ENCODE data around the gene CSPG4. TPM values are rescaled to one million over a fixed set of nuclear protein-coding genes. Genes with fewer than 3 reads are reported as not detected.
"Not testable (repeated sequence)": the region's sequence is repeated elsewhere in the genome, so short reads cannot be mapped to it uniquely, and the experiment has no call there.

CSPG4 gene
- total RNA-seq, 2 donors from 2014 or later: 32.6 to 55.6 TPM

DNA sequence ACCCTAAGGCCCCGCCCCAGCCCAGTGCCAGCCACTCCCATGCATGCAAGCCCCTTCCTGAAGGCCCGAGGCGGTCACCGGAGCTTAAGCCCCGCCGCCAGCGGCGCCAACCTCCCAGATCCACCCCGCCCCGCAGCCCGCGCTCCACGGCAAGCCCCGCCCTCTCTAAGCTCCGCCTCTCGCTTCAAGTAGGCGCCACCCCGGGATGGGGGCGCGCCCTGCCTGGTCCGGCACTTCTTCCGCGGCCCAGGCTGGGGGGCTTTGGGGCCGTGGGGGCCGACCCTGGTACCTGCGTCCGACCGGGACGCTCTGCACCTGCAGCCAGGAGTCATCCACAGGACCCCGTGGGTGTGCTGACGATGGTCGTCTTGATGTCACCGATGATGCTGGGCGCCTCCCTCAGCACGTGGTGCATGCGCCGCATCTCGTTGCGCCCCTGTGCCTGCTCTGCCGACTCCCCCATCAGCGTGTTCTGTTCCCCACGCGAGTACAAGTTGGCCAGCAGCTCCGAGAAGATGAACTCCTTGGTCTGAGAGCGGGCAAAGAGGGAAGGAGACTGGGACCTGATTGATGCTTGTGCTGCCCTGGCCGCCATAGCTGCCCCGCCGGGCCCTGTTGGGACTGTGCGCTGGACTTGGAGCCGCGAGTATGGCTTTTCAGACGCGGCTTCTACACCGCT, 26.1 kb upstream of the CSPG4 start:
- peak; percentile 94 for DNase-seq (ENCODE audit: low spot score)
- Histone ChIP-seq H3K4me3 (peak overlapping the region; percentile 51 to 91), H3K36me3 (no peaks in the 10 kb centered on the region), H3K27ac (peak overlapping the region; percentile 3 to 75), H3K4me1 (peaks cover 0 to 22% of the 10 kb centered on the region in 2 donors), H3K27me3 (no peaks in the 10 kb centered on the region), H3K9me3 (no peaks in the 10 kb centered on the region)
- TF ChIP-seq, protein P1, sequence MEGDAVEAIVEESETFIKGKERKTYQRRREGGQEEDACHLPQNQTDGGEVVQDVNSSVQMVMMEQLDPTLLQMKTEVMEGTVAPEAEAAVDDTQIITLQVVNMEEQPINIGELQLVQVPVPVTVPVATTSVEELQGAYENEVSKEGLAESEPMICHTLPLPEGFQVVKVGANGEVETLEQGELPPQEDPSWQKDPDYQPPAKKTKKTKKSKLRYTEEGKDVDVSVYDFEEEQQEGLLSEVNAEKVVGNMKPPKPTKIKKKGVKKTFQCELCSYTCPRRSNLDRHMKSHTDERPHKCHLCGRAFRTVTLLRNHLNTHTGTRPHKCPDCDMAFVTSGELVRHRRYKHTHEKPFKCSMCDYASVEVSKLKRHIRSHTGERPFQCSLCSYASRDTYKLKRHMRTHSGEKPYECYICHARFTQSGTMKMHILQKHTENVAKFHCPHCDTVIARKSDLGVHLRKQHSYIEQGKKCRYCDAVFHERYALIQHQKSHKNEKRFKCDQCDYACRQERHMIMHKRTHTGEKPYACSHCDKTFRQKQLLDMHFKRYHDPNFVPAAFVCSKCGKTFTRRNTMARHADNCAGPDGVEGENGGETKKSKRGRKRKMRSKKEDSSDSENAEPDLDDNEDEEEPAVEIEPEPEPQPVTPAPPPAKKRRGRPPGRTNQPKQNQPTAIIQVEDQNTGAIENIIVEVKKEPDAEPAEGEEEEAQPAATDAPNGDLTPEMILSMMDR (IDR thresholded peaks at IDR 0.05): no peak

DNA sequence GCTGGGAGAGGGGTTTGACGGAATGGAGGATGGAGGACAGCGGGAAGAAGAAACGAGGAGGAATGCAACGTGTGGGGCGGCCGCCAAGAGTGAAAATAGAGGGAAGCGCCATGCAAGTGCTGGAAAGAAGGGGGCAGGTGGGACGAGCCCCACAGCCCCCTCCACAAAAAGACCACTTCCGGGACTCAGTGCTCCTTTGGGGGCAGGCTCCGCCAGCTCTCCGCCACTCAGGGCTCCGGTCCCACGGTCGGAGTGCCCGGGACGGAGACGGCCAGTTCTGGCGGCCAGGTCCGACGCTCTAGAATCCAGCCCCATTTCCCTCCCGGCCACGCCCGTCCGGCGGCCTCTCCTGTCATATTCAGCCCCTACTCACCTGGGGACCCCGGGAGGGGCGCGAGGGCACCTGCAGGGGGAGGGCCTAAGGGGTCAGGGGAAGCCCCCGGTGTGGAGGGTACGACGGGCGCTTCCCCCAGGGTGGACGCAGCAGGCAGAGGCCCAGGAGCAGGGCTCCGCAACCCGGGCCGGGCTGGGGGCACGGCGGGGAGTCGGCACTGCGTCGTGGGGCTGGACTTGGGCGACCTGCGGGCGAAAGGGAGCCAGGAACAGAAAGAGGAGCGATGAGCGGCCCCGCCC, 25.5 kb upstream of the CSPG4 start:
- Histone ChIP-seq H3K4me3 (peak overlapping the region; percentile 51 to 91), H3K4me1 (peaks cover 0 to 22% of the 10 kb centered on the region in 2 donors), H3K27ac (peak overlapping the region; percentile 17 to 75), H3K36me3 (no peaks in the 10 kb centered on the region), H3K27me3 (no peaks in the 10 kb centered on the region), H3K9me3 (no peaks in the 10 kb centered on the region)
- TF ChIP-seq, protein P1 (IDR thresholded peaks at IDR 0.05): no peak
- DNase-seq (ENCODE audit: low spot score): no peak

DNA sequence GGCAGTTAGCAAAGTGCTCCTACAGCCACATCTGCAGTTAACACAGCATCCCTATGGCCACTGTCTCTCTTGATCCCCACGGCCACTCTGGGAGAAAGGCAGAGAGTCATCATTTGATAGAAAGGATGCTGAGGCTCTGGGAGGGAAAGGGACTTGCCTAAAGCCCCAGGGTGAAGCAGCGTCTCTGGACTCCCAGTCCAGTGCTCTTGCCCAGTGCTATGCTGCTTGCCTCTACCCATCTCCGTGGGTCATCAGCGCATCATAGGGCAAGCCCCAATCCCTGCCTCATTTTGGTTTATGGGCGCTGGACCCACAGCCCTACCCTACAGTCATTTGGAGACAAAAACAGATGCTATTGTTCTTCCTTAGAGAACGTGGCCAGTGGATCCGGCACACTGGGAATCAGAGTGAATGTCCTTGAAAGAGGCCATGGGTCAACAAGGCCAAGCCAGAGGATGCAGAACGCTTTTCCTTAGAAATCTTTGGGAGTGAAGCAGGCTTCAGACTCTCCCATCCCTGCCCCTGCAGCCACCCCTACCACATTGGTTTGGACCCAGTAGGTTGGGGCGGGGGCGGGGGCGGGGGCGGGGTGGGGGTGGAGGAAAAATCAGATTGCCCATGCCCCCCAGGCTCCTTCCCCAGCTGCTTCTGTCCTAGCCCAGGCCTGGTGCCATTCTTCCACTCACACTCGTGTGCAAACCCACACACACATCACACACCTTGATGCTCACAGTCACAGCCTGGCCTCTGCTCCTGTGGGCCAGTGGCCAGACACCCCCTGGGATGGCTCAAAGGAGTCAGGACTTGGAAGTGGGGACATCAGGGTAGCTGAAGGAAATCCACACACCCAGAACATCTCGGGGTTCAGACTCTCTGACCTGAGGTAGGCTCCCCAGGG, 24.7 kb upstream of the CSPG4 start:
- not testable (repeated sequence) for H3K36me3 ChIP-seq; DNase-seq (ENCODE audit: low spot score); H3K9me3 ChIP-seq; H3K27ac ChIP-seq; H3K27me3 ChIP-seq
- H3K4me3 ChIP-seq: peak overlapping the region; percentile 51 to 91
- peaks cover 4 to 29% of the 10 kb centered on the region in 2 donors for H3K4me1 ChIP-seq

DNA sequence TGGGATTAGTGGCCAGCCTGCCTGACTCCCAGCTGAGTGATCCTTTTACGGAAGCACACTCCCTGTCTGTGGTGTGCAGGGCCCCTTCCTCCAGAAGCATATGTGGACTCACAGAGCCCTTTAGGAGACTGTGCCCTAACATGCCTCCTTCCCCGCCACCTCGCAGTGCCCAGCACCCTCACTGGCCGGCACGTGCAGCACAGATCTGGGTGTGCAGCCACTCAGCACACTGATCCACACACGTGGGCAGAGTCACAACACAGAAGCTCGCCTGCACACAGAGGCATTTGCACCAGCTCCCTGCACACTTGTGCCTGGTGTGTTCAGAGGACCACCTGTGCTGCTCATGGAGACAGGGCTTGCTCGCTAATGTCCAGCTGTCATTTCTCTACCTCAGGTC, 23.6 kb upstream of the CSPG4 start:
- Histone ChIP-seq H3K36me3 (no peaks in the 10 kb centered on the region), H3K4me3 (no peak overlapping the region), H3K4me1 (peaks cover 4 to 39% of the 10 kb centered on the region in 2 donors), H3K27me3 (no peaks in the 10 kb centered on the region), H3K9me3 (no peaks in the 10 kb centered on the region), H3K27ac (no peak overlapping the region)
- no peak for DNase-seq (ENCODE audit: low spot score)
- TF ChIP-seq, protein P1 (IDR thresholded peaks at IDR 0.05): no peak

DNA sequence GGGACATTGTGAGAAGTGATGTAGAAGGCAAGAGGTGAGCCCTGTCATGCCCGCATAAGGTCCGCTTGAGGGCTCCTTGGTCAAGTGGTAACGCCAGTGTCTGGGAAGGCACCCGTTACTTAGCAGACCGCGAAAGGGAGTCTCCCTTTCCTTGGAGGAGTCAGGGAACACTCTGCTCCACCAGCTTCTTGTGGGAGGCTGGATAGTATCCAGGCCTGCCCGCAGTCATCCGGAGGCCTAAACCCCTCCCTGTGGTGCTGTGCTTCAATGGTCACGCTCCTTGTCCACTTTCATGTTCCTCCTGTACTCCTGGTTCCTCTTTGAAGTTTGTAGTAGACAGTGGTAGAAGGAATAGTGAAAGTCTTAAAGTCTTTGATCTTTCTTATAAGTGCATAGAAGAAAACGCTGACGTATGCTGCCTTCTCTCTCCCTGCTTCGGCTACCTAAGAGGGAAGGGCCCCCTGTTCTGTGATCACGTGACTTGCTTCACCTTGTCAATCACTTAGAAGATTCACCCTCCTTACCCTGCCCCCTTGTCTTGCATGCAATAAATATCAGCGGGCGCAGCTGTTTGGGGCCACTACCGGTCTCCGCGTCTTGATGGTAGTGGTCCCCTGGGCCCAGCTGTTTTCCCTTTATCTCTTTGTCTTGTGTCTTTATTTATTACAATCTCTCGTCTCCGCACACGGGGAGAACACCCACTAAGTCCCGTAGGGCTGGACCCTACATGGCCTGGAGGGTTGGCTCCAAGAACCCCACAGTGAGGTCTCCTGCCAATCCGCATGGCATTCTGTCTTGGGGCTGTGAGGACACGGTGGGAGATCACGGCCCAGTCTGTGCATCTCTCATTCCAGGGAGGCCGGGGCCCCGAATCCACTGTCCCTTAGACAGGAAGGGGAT, 22.5 kb upstream of the CSPG4 start:
- H3K27me3 ChIP-seq; H3K36me3 ChIP-seq; H3K27ac ChIP-seq; H3K9me3 ChIP-seq; DNase-seq (ENCODE audit: low spot score); H3K4me3 ChIP-seq: not testable (repeated sequence)
- H3K4me1 ChIP-seq: peaks cover 4 to 40% of the 10 kb centered on the region in 2 donors

All from right atrium auricular region (tissue), 2 donors.